Suprapubic skin (tissue), 4 donors: ENCODE data around the gene HDX. TPM values are rescaled to one million over a fixed set of nuclear protein-coding genes. Genes with fewer than 3 reads are reported as not detected.
A peak's percentile ranks its signal among the peaks of the same experiment; 100 is the strongest.

Experiments used
- DNase-seq, 2 donors: peaks; one replicate each; pipeline ENCODE4 v3.0.0-alpha.2; 2019; ENCODE audit warnings: low spot score in 2 of 2
- H3K27ac ChIP-seq: fragments of 200-600 bp; sonication (generic); one replicate; pipeline ENCODE4 v1.5.1; 2019
- H3K27me3 ChIP-seq: fragments of 200-600 bp; sonication (generic); one replicate; pipeline ENCODE4 v1.5.1; 2019
- H3K36me3 ChIP-seq: fragments of 200-600 bp; sonication (generic); one replicate; pipeline ENCODE4 v1.5.1; 2019
- H3K4me1 ChIP-seq: fragments of 200-600 bp; sonication (generic); one replicate; pipeline ENCODE4 v1.5.1; 2019
- H3K4me3 ChIP-seq: fragments of 200-600 bp; sonication (generic); one replicate; pipeline ENCODE4 v1.5.1; 2019; ENCODE audit warnings: mild to moderate bottlenecking
- H3K9me3 ChIP-seq: fragments of 200-600 bp; sonication (generic); one replicate; pipeline ENCODE4 v1.5.1; 2019
- EP300 ChIP-seq: sonication (generic); formaldehyde crosslinking; IDR thresholded peaks from one replicate; pipeline ENCODE4 v1.6.1; 2017; ENCODE audit warnings: antibody characterized with exemption
- POLR2A ChIP-seq, 2 donors: fragments of 450-650 bp; IDR thresholded peaks; one replicate each; pipeline ENCODE4 v1.6.1; 2017; ENCODE audit warnings: antibody characterized with exemption in 2 of 2, mild to moderate bottlenecking in 2 of 2, moderate library complexity in 2 of 2
- POLR2AphosphoS5 ChIP-seq, 3 donors: sonication (generic); formaldehyde crosslinking; IDR thresholded peaks; one replicate each; pipeline ENCODE4 v1.6.1; 2017; ENCODE audit warnings: antibody characterized with exemption in 3 of 3
- WGBS: methylation state at CpG from one replicate; pipeline ENCODE4 v1.1.5; 2018; 5-methylcytosine and 5-hydroxymethylcytosine counted together
- total RNA-seq, 4 donors: library from RNA; depleted of rRNA; stranded (reverse); fragments of >200 nt; gene quantifications; one replicate each; pipeline ENCODE4 v1.1.0, GENCODE V29; 2016
- TF ChIP-seq, protein P1 (sequence below), 2 donors: fragments of 200-600 bp in 1 of 2; fragments of 450-650 bp in 1 of 2; sonication (generic) in 1 of 2; IDR thresholded peaks; one replicate each; pipeline ENCODE4 v1.5.1; 2016 to 2019; ENCODE audit warnings: antibody characterized with exemption in 2 of 2, mild to moderate bottlenecking in 1 of 2, moderate library complexity in 1 of 2

HDX gene
- total RNA-seq, 4 donors from 2014 or later, result 0.19 to 4.2 (median 1.2) TPM

DNA sequence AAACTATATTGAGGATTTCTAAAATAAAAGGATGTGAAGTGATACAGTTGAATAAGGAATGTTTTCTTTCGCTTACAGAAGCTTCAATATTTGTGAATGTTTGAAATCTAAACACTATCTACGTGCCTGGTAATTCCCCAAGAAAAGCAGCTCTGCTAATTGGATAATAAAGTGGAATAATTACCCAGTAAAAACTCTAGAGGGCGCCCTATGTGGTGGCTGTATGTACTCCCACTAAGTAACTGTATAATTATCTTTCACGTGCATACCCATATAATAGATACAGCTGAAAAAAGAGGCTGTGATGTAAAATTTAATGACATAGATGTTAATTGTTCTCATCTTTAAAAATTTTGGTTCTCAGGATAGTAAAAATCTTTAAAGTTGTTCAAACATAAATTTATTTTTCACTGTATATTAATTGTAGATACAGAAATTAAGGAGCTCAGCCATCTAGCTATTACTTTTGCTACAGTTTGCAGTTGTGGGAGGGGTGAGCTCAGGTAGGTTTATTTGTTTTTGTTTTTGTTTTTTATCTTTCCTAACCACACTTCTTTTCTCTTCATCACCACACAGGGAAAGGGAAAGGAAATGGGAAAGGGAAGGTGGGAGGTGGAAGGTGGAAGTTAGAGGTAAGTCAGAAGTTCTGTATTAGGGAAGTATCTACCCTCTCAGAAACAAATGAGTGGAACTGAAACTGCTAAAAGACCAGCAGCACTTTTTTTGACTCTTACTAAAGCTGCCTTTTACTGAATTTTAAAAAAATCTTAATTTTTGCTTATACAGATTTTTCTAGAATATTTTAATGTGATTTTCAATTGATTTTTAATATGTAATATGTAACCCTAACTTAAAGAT lies 162.5 kb downstream of the HDX start:
- H3K4me3 ChIP-seq, result no peak overlapping the region
- no peaks in the 10 kb centered on the region for H3K27me3 ChIP-seq
- TF ChIP-seq POLR2A (IDR thresholded peaks at IDR 0.05), result no peak
- TF ChIP-seq, protein P1, sequence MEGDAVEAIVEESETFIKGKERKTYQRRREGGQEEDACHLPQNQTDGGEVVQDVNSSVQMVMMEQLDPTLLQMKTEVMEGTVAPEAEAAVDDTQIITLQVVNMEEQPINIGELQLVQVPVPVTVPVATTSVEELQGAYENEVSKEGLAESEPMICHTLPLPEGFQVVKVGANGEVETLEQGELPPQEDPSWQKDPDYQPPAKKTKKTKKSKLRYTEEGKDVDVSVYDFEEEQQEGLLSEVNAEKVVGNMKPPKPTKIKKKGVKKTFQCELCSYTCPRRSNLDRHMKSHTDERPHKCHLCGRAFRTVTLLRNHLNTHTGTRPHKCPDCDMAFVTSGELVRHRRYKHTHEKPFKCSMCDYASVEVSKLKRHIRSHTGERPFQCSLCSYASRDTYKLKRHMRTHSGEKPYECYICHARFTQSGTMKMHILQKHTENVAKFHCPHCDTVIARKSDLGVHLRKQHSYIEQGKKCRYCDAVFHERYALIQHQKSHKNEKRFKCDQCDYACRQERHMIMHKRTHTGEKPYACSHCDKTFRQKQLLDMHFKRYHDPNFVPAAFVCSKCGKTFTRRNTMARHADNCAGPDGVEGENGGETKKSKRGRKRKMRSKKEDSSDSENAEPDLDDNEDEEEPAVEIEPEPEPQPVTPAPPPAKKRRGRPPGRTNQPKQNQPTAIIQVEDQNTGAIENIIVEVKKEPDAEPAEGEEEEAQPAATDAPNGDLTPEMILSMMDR (IDR thresholded peaks at IDR 0.05), result peak; percentile 28 to 37
- DNase-seq, result no peak
- no peak overlapping the region for H3K27ac ChIP-seq
- no peaks in the 10 kb centered on the region for H3K4me1 ChIP-seq
- WGBS, result 13% methylated on average over 4 of the region's 4 CpGs
- H3K9me3 ChIP-seq, result no peaks in the 10 kb centered on the region
- H3K36me3 ChIP-seq, result no peaks in the 10 kb centered on the region

DNA sequence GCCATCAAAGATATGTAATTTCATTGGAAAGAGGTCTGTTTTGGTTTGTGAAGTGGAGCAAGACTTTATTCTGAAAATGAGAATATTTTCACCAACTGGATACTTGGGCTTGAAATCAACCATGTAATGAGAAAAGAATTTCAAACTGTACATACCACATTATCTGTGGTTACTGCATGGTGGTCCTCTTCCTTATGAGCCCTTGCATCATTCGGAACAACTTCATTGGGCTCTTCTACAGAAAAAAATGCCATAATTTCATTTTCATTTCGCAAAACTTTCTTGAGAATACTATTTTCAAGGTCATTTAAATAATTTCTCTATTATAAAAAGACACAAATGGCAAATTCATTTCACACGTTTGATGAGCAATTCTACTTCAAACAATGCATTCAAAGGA lies 165.6 kb downstream of the HDX start:
- 72% methylated on average over 3 of the region's 3 CpGs for WGBS
- no peak for DNase-seq
- H3K4me3 ChIP-seq, result no peak overlapping the region
- H3K4me1 ChIP-seq, result no peaks in the 10 kb centered on the region
- H3K27me3 ChIP-seq, result no peaks in the 10 kb centered on the region
- no peaks in the 10 kb centered on the region for H3K36me3 ChIP-seq
- no peak overlapping the region for H3K27ac ChIP-seq
- no peaks in the 10 kb centered on the region for H3K9me3 ChIP-seq
- TF ChIP-seq EP300, result no peak
- no peak for TF ChIP-seq POLR2AphosphoS5 (IDR thresholded peaks at IDR 0.05)
- TF ChIP-seq POLR2A (IDR thresholded peaks at IDR 0.05), result no peak
- TF ChIP-seq, protein P1 (IDR thresholded peaks at IDR 0.05), result no peak

DNA sequence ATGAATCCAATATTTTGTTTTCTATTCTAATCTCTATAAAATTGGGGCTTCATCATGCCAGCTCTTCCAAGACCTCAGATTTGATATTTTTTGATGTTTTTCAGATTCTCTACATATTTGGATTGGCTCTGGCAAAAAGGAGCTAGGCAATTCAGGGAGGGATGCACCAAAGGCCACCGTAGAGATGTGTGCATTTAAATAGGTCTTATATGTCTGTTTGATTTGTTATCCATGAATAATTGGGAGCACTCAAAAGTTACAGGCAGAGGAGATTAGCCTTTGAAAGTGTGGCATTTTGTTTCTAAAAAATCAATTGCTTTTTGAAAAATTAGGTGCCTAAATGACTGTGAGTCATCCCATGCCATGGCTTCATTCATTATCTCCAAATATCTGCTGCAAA lies 167.1 kb downstream of the HDX start:
- H3K4me1 ChIP-seq, result no peaks in the 10 kb centered on the region
- H3K9me3 ChIP-seq, result no peaks in the 10 kb centered on the region
- no peak overlapping the region for H3K27ac ChIP-seq
- WGBS, result 71% methylated on average over 1 of the region's 1 CpG
- H3K4me3 ChIP-seq, result no peak overlapping the region
- H3K27me3 ChIP-seq, result no peaks in the 10 kb centered on the region
- TF ChIP-seq POLR2A (IDR thresholded peaks at IDR 0.05) (no peak), POLR2AphosphoS5 (IDR thresholded peaks at IDR 0.05) (no peak), EP300 (no peak)
- TF ChIP-seq, protein P1 (IDR thresholded peaks at IDR 0.05), result no peak
- no peak for DNase-seq
- H3K36me3 ChIP-seq, result no peaks in the 10 kb centered on the region

DNA sequence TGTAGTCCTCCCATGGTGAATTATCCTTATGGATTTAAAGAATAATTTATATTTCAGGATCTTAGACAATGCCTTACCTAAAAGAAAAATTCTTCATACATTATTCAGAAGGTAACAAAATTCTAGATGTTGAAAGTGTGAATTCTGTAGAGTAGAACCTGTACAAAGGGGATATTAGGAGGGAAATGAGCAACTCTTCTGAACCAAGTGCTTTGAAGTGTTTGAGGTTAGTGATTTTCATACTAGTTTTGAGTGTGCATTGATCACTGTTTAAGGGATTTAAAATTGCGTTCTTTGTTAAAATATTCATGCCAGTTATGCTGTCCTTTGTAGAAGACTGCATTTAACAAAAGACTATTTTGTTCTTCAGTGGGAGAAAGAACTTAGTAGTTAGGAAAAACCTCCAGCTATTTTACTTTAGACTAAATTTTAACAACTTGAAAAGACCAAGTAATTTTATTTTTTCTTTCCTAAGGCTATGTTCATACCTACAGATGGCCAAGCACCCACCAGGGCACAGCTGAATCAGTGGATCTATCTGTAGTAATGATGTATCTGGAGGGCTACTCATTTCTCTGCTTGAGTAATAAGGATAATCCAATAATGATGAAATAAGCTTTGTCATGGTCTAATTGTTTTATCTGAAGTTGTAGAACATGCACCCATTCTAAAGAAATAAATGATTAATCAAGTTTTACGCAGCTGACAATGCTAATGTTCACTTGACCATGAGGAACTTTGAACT lies 180.0 kb downstream of the HDX start:
- H3K27ac ChIP-seq, result no peak overlapping the region
- H3K27me3 ChIP-seq, result no peaks in the 10 kb centered on the region
- H3K4me3 ChIP-seq, result no peak overlapping the region
- H3K4me1 ChIP-seq, result no peaks in the 10 kb centered on the region
- 75% methylated on average over 2 of the region's 2 CpGs for WGBS
- no peak for DNase-seq
- TF ChIP-seq, protein P1 (IDR thresholded peaks at IDR 0.05), result no peak
- TF ChIP-seq POLR2AphosphoS5 (IDR thresholded peaks at IDR 0.05) (no peak), POLR2A (IDR thresholded peaks at IDR 0.05) (no peak), EP300 (no peak)
- no peaks in the 10 kb centered on the region for H3K36me3 ChIP-seq
- no peaks in the 10 kb centered on the region for H3K9me3 ChIP-seq

DNA sequence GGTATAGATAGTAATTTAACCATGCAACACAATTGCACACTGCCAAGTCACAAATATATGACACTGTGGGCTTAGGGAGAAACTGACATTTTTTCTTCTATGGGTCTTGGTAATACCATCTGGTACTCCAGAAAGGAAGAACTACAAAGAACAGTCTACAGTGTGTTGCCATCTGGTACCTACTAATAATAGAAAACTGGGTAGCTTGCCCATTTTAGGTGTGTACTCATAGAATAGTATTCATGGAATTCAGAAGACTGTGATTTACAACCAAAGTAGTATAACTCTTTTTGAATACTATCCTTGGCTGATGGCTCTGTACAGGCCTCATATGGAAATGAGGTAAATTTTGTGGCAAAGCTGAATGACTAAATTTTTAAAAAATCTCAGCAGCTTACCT lies 181.6 kb downstream of the HDX start:
- H3K4me3 ChIP-seq, result no peak overlapping the region
- TF ChIP-seq POLR2AphosphoS5 (IDR thresholded peaks at IDR 0.05) (no peak), POLR2A (IDR thresholded peaks at IDR 0.05) (no peak), EP300 (no peak)
- TF ChIP-seq, protein P1 (IDR thresholded peaks at IDR 0.05), result no peak

More for the DNA sequence above, 181.6 kb downstream of the HDX start:
- no peaks in the 10 kb centered on the region for H3K27me3 ChIP-seq
- H3K27ac ChIP-seq, result no peak overlapping the region
- H3K4me1 ChIP-seq, result no peaks in the 10 kb centered on the region
- H3K36me3 ChIP-seq, result no peaks in the 10 kb centered on the region
- no peaks in the 10 kb centered on the region for H3K9me3 ChIP-seq
- DNase-seq, result no peak
